HG03457 (cell line): ENCODE data around the gene SCYL1.

ENCODE experiments used
- ATAC-seq: cut with Tn5 transposase; IDR thresholded peaks from one replicate; pipeline ENCODE4 v1.9.1; 2021; ENCODE audit warnings: moderate number of reproducible peaks; ENCODE audit not compliant: unreplicated experiment

The SCYL1 gene

GRCh38 chr11:65532388-65533064 is 7.6 kb downstream of the SCYL1 start:
- ATAC-seq = no peak

- no peak for ATAC-seq
These were observed 10.2 kb downstream of the SCYL1 start for GRCh38 chr11:65535102-65535501.

- no peak for ATAC-seq
These were observed 11.8 kb downstream of the SCYL1 start for GRCh38 chr11:65536412-65537295.

- no peak for ATAC-seq
These were observed 12.4 kb downstream of the SCYL1 start for GRCh38 chr11:65537296-65537597.

- no peak for ATAC-seq
These were observed 12.8 kb downstream of the SCYL1 start for GRCh38 chr11:65537620-65538231.

- no peak for ATAC-seq
These were observed 13.5 kb downstream of the SCYL1 start for GRCh38 chr11:65538232-65538914.

GRCh38 chr11:65538915-65539743 is 14.2 kb downstream of the SCYL1 start:
- no peak for ATAC-seq

- ATAC-seq = peak; percentile 27
These were observed 14.9 kb downstream of the SCYL1 start for GRCh38 chr11:65539744-65540289.

GRCh38 chr11:65540290-65541092 is 15.6 kb downstream of the SCYL1 start:
- peak; percentile 36 for ATAC-seq

GRCh38 chr11:65541093-65541982 is 16.5 kb downstream of the SCYL1 start:
- no peak for ATAC-seq

GRCh38 chr11:65542738-65543390 is 18.0 kb downstream of the SCYL1 start:
- ATAC-seq = no peak

GRCh38 chr11:65545853-65546216 is 21.0 kb downstream of the SCYL1 start:
- ATAC-seq = no peak

- ATAC-seq = peak; percentile 42
These were observed 21.5 kb downstream of the SCYL1 start for GRCh38 chr11:65546217-65546958.

- ATAC-seq = no peak
These were observed 22.7 kb downstream of the SCYL1 start for GRCh38 chr11:65547446-65548125.

GRCh38 chr11:65548395-65548794 is 23.5 kb downstream of the SCYL1 start:
- no peak for ATAC-seq

- ATAC-seq = no peak
These were observed 24.2 kb downstream of the SCYL1 start for GRCh38 chr11:65549096-65549495.
